NCI-H345 (cell line): ENCODE results near the gene ICA1L.
A peak's percentile ranks its signal among the peaks of the same experiment; 100 is the strongest.
"Not testable (repeated sequence)": the region's sequence is repeated elsewhere in the genome, so short reads cannot be mapped to it uniquely, and the experiment has no call there.

Experiments
- DNase-seq: peaks from one replicate; lab custom pipeline; 2025; lab: John Stamatoyannopoulos, UW

ICA1L gene

DNA sequence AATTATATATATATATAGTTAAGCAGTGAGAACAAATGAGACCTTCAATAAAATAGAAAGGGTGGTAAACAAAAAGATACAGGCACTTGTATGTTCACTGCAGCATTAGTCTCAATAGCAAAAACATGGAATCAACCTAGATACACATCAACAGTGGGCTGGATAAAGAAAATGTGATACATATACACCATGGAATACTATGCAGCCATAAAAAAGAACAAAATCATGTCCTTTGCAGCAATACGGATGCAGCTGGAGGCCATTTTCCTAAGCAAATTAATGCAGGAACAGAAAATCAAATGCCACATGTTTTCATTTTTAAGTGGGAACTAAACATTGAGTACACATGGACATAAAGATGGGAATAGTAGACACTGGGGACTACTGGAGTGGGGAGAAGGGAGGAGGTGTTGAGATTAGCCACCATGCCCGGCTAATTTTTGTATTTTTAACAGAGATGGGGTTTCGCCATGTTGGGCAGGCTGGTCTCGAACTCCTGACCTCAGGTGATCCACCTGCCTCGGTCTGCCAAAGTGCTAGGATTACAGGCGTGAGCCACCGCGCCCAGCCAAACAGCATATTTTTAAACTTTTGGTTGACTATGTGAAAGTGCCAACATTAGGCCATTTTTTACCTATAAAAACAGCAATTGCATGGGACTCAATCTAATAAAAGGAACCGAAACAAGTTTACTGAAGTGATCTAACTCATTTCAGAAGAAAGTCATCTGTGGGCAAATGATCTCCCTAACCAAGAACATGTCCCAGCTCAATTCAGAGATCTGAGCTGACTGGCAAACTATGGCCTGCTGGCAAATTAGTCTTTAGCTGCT lies 23.7 kb downstream of the ICA1L start:
- no peak for DNase-seq

DNA sequence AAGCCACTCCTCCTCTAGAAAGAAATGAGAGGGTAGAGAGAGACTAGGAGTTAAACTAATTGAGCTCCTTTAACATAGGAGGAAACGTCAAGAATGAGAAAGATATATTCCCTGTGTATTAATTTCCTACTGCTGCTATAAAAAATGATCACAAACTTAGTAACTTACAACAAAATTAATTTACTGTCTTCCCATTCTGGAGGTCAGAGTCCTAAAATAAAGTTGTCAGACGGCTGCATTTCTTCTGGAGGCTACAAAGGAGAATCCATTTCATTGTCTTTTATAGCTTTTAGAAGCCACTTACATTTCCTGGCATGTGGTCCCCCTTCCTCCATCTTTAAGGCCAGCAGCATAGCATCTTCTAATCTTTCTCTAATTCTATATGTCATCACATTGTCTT lies 26.9 kb downstream of the ICA1L start:
- DNase-seq, result no peak

GRCh38 chr2:202842690-202843089 lies 28.9 kb downstream of the ICA1L start:
- DNase-seq, result no peak

DNA sequence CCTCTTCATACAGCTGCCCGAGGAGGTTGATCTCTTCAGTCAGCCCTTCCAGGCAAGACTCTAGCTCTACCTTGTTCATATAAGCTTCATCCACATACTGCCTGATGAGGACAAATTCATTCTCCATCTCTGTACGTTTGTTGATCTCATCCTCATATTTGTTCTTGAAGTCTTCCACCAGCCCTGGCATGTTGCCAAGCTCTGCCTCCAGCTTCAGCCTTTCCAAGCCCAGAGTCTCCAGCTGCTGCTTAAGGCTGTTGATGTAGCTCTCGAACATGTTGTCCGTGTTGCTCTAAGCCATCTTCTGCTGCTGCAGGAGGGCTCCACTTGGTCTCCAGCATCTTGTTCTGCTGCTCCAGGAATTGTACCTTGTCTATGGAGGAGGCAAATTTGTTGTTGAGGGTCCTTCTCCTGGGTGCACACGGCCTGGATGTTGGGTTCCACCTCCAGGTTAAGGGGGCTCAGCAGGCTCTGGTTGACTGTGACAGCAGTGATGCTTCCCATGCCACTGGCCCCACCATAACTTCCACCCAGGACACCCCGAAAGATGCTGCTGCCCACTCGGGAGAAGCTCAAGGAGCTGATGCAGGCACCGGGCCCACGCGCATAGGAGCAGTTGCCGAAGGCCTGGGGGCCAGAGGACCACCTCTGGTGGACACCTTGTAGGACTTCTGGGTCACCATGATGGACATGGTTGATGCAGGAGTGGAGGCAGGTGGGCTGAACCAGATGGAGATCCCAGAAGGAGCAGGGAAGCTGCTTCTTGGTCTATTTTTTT lies 30.3 kb downstream of the ICA1L start:
- DNase-seq, result no peak

GRCh38 chr2:202831242-202832220 lies 40.0 kb downstream of the ICA1L start:
- peak; percentile 28 for DNase-seq

GRCh38 chr2:202824901-202825300 lies 46.7 kb downstream of the ICA1L start:
- DNase-seq, result no peak

- no peak for DNase-seq
Measured at GRCh38 chr2:202822411-202822810, 49.2 kb downstream of the ICA1L start.

DNA sequence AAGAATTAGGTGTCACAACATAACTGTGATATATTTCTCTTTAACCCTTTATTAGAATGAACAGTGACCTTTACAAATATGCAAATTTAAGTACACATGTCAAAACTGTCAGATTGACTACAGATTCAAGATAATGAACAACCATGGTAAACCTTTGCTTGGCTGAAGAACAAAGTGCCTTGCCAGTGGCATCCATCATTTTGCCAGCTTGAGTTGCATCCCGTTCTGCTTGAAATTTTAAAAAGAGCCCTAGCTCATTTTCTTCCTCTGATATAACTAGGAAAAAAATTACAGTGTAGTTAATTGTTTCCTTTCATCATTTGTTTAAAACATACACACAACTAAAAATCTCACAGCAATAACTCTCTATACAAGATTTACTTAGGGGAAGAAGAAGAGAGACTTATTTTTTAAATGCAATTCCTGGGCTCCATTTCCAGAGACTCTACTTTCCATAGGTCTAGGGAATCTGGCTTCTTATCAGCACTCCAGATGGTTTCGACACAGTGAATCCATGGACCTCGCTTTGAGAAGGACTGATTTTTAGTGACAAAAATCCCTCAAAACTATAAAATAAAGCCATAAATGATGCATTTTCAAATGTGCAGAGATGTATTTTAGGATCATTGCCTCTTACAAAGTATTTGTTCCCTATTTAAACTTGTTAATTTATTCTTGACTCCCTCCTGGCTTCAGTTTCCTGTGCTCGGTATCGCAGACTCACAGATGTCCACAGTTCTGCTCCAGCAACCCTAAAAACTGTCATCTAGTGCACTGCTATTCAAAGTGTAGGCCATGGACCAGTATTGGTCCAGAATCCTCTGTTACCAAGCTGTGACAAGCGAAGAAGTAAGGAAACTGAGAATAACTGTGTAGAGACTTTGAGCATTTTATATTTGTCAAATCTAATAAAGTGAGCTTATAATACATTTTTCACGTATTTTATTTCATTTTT lies 50.1 kb downstream of the ICA1L start:
- no peak for DNase-seq

DNA sequence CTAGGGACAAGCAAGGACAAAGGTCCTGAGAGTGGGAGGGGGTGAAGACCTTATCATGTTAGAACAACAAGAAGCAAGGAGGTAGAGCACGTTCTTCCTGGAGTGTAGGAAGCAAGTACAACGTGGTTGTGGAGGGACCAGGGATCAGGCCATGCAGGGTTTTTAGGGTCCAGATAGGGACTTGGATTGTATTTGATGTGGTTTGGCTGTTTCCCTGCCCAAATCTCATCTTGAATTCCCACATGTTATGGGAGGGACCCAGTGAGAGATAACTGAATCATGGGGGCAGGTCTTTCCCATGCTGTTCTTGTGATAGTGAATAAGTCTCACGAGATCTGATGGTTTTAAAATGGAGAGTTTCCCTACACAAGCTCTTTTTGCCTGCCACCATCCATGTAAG lies 53.2 kb downstream of the ICA1L start:
- DNase-seq, result no peak

GRCh38 chr2:202817771-202818170 lies 53.8 kb downstream of the ICA1L start:
- no peak for DNase-seq

- DNase-seq, result no peak
Measured at GRCh38 chr2:202815548-202816360, 55.8 kb downstream of the ICA1L start.

DNA sequence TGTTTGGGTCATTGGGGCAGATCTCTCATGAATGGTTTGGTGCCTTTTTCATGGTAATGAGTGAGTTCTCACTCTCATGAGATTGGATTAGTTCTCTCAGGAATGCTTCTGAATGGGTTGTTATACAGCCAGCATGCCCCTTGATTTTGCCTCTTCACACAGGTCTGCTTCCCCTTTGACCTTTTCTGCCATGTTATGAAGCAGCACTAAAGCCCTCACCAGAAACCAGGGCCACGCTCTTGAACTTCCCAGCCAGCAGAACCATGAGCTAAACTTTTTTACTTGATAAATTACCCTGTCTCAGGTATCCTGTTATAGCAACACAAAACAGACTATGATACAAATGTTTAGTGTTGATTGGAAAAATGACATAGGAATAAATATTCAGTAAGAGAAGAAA lies 57.3 kb downstream of the ICA1L start:
- no peak for DNase-seq

DNA sequence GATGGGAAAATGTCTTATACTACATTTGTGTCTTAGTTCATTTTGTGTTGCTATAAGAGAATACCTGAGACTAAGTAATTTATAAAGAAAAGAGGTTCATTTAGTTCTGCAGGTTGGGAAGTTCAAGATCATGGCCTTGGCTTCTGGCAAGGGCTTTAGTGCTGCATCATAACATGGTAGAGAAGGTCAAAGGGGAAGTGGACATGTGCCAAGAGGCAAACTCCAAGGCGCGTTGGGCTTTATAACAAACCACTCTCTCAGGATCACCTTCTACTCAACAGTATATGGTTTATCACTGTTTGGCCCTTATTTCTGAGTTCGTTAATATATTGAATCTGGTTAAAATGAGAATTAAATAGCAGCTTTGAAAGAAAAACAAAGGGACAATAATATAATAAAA lies 58.2 kb downstream of the ICA1L start:
- DNase-seq, result no peak

DNA sequence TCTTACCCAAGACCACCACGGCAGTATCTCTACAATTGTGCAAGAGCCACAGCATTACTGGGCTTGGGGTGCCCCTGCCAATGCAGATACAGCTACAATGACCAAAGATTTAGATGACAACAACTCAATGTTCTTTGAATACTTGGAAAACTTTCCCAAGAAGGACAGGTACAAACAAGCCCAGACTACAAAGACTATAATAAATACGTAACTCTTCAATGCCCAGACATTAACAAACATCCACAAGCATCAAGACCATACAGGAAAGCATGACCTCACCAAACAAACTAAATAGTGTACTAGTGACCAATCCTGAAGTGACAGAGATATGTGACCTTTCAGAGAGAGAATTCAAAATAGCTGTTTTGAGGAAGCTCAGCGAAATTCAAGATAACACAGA lies 62.8 kb downstream of the ICA1L start:
- DNase-seq, result no peak

- DNase-seq, result not testable (repeated sequence)
Measured at GRCh38 chr2:202807431-202808138, 64.0 kb downstream of the ICA1L start.

GRCh38 chr2:202805911-202806310 lies 65.7 kb downstream of the ICA1L start:
- DNase-seq, result not testable (repeated sequence)

GRCh38 chr2:202797944-202798343 lies 73.6 kb downstream of the ICA1L start:
- DNase-seq, result no peak

- no peak for DNase-seq
Measured at GRCh38 chr2:202790676-202791075, 80.9 kb downstream of the ICA1L start.

DNA sequence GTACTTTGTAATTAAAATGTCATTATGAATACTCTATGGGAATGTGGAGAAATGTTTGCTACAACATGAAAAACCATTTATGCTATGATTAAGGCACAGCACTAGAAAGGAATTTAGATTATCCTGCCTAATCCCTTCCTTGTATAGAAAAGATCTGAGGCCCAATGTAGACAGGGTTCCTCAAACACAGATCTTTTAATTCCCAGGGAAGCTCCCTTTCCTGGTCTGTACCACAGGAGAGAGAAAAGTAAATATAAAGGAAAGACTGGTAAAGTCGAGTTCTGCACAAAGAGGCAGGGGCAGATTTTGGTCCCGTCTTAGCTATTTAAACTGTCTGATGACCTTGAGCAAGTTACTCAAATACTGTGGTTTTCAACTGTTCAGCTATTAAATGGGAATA lies 84.7 kb downstream of the ICA1L start:
- DNase-seq, result no peak
